Loucy (cell line): Measurements from ENCODE around the gene MITD1.

Source experiments
- CTCF ChIP-seq: fragments of 200-600 bp; sonication (generic); conservative IDR thresholded peaks from 2 replicates; pipeline ENCODE4 v1.5.1; 2014; ENCODE audit warnings: mild to moderate bottlenecking, antibody characterized with exemption, low read length
- EZH2phosphoT487 ChIP-seq: fragments of 200-600 bp; IDR thresholded peaks from 2 replicates; pipeline ENCODE4 v1.6.1; 2018; ENCODE audit warnings: antibody characterized with exemption, mild to moderate bottlenecking, moderate library complexity, borderline replicate concordance

DNA sequence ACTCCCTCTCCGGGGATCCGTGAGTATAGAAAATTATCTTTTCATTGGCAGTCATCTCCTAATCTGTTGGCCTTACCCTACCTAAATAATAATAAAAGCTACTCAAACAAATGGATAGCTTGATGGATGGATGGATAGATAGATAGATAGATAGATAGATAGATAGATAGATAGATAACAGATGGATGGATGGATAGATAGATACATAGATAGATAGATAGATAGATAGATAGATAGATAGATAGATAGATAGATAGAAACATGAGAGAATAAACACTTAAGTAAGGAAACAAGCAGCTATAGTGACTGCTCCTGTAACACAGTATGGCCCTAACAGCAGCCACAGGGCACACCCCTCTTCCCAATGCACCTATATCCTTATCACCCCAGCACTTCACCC lies 35.2 kb upstream of the MITD1 start:
- TF ChIP-seq CTCF, result no peak
- no peak for TF ChIP-seq EZH2phosphoT487
